ENCODE results near the gene TSHZ2. TPM values are rescaled to one million over a fixed set of nuclear protein-coding genes. Genes with fewer than 3 reads are reported as not detected.
"Not testable (repeated sequence)": the region's sequence is repeated elsewhere in the genome, so short reads cannot be mapped to it uniquely, and the experiment has no call there.

TSHZ2 gene
- total RNA-seq, 1 donor from 2014 or later: 1.9 TPM

DNA sequence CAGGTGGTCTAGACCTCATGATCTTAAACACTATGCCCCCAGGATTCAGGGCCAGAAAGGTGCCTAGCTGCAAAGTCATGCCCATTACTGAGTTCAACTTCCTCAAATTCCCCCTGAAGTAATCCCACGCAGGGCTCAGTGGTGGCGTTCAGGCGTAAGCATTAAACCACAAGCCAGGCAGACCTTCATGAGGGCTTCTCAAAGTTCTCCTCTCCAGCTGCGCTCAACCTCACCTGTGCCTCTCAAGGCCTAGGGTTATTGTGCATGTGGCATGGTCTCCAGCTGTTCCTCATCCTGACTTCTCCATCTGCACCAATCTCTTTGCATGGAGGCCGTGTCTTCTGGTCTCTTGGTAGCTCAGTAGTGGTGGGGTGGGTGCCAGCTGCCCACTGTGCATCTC, 113.6 kb downstream of the TSHZ2 start:
- DNase-seq: no peak

GRCh38 chr20:53087037-53087777, 115.0 kb downstream of the TSHZ2 start:
- DNase-seq: no peak

- DNase-seq: no peak
Observed at GRCh38 chr20:53088786-53089185, 116.6 kb downstream of the TSHZ2 start.

GRCh38 chr20:53089851-53090250, 117.7 kb downstream of the TSHZ2 start:
- not testable (repeated sequence) for DNase-seq

DNA sequence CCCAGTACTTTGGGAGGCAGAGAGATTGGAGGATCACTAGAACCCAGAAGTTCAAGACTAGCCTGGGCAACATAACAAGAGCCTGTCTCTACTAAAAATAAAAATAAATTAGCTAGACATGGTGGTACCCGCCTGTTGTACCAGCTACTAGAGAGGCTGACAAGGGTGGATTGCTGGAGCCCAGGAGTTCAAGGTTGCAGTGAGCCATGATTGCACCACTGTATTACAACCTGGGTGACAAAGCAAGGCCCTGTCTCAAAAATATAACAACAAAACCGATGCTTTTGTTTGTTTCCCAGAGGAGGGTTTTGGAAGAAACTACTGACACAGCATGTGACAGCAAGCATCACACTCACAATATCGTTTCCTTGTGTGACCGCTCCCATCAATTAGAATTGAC, 119.6 kb downstream of the TSHZ2 start:
- DNase-seq: no peak

GRCh38 chr20:53092772-53093300, 120.7 kb downstream of the TSHZ2 start:
- no peak for DNase-seq

- DNase-seq: no peak
Observed at GRCh38 chr20:53097371-53097770, 125.2 kb downstream of the TSHZ2 start.

- DNase-seq: no peak
Observed at GRCh38 chr20:53097791-53098190, 125.6 kb downstream of the TSHZ2 start.

DNA sequence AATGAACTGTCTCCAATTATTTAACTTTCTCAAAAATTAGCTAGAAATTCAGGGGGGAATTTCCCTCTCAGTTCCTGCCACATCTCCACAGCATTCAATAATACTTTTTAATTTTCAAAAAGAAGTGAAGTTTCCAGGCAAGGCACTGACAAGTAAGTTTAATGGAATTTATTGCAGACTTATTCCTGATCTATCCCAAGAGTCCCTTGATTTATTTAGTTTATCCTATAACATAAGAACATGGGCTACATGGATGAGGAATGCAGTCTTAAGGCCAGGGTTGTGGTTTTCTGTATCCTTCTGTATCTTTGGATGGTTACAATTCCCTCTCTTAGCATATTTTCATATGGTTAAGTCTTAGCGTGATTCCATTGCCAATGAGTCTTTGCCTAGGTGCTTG, 126.5 kb downstream of the TSHZ2 start:
- no peak for DNase-seq

DNA sequence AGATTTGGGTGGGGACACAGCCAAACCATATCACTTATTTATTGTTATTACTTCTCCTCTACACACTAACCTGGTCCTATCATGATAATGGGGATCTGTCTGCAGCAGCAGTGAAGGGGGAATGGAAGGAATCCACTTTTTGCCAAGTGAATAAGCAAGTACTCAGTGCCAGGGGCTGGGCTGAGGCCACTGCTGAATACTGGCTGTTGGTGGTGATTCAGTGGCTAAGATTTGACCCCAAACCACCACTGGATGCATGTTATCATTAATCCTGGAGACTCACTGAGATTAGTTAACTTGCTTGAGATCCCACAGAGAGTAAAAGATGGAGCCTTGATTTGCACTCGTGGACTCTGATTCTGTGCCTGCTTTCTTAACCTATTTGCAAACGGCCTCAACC, 127.7 kb downstream of the TSHZ2 start:
- DNase-seq: no peak

DNA sequence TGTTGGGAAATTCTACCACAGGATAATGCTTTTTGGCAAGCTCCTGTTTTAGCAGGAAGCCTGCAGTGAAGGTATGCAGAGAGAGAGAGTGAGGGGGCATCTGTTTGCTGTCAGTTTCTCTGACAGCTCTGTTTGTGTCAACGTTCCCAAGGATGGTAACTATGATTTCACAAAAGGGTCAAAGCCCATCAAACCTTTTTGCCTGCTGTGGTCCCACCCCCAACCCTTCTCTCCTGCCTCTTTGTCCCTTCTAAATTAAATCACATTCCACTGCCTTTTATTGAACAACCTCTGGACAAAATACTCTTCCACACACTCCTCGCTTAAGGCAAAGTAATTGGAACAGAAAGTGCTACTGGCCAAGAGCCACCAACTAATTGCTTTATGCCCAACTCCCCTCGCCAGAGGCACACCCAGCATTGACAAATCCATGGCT, 128.3 kb downstream of the TSHZ2 start:
- DNase-seq: no peak

- DNase-seq: peak; percentile 13
Observed at GRCh38 chr20:53101992-53102760, 130.0 kb downstream of the TSHZ2 start.

GRCh38 chr20:53103124-53103523, 131.0 kb downstream of the TSHZ2 start:
- no peak for DNase-seq

DNA sequence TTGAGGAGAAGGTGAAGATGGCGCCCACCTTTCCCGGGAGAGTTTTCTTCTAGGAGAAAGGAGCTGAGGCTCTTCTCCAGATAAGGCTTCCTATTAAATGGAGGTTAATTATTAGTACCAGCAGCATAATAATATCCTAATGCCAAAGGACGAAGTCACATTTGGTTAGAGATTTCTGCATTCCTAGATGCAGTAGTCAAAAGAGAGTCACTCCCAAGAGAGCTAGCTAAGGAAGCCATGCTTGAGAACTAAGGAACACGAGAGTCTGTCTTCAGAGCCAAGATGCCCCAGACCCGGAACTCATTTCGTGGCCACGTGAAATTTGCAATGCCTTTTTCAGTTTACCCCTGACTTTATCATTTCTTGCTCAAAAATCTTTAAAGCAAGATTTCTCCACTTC, 132.7 kb downstream of the TSHZ2 start:
- no peak for DNase-seq

DNA sequence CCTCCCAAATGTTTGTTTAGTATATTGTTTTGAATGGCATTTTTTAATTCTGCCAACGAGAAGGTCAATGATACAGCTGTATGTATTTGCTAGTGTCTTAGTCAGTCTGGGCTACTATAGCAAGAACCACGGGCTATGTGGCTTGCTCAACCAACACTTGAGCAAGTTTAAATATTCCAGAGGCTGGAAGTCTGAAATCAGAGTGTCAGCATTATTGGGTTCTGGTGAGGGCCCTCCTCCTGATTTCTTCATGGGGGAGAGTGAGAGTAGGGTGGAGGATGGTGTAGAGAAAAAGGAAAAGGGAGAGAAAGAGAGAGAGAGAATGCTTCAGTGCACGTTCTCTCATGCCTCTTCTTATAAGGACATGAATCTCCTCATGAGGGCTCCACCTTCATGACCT, 144.6 kb downstream of the TSHZ2 start:
- no peak for DNase-seq

DNA sequence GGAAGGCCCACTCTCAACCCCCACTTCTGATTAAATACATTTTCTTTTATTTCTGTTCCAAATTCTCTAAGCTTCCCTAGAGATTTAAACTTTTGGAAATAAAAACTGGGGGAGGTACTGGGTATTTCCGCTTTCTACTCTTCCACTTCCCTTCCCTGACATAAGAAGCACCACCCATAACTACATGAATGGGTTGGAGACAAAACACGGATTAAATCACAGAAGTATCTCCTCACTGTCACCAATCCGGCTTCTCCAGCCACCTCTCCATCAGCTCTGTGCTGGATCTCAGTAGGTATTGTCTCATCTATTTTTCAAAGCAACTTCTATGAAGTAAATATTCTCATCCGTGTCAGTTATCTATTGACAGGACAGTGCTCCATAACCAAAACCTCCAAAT, 150.7 kb downstream of the TSHZ2 start:
- no peak for DNase-seq

GRCh38 chr20:53124075-53124551, 152.0 kb downstream of the TSHZ2 start:
- no peak for DNase-seq

- DNase-seq: no peak
Observed at GRCh38 chr20:53124803-53125202, 152.6 kb downstream of the TSHZ2 start.

- no peak for DNase-seq
Observed at GRCh38 chr20:53126185-53126584, 154.0 kb downstream of the TSHZ2 start.

DNA sequence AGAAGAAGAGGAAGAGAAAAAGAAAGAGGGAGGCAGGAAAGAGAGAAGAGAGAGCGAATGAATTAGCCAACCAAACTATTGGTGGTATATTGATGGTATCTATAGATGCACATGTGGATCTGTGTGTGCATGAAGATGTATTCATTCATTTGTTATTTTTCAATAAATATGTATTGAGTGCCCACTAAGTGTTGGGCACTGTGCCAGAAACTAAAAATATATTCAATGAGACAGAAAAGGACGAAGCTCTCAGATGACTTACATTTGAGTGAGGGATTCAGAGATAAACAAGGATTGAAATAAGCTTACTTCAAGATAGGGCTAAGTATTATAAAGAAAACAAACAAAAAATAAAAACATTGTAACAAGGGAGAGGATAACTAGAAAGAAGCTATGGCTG, 154.9 kb downstream of the TSHZ2 start:
- DNase-seq: no peak

- no peak for DNase-seq
Observed at GRCh38 chr20:53128004-53128403, 155.8 kb downstream of the TSHZ2 start.

DNA sequence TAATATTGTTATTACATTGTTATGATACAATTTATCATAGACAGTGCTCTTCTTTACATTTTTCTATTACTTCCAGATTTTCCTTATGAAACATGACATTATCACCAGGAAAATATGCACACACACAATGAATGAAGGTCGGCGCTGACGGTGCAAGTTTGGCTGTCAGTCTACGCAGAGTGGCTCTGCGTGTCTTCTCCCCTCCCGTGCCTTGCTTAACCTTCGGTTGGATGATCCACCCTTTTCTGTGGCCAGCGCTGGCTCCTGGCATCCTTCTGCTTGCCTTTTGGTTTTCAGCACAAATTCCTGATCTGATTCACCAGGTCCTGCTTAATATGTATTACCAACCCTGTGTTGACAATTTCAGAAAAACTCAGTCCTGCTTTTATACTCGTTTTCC, 157.4 kb downstream of the TSHZ2 start:
- DNase-seq: no peak

- no peak for DNase-seq
Observed at GRCh38 chr20:53130795-53131194, 158.6 kb downstream of the TSHZ2 start.

GRCh38 chr20:53133125-53133524, 161.0 kb downstream of the TSHZ2 start:
- DNase-seq: no peak

Measured in dermis blood vessel endothelial cell (primary cell).